ENCODE measurements around the gene TLCD5. TPM values are rescaled to one million over a fixed set of nuclear protein-coding genes. Genes with fewer than 3 reads are reported as not detected.

Gene TLCD5
- total RNA-seq, 2 experiments from 2014 or later: 0.77 to 0.86 TPM

DNA sequence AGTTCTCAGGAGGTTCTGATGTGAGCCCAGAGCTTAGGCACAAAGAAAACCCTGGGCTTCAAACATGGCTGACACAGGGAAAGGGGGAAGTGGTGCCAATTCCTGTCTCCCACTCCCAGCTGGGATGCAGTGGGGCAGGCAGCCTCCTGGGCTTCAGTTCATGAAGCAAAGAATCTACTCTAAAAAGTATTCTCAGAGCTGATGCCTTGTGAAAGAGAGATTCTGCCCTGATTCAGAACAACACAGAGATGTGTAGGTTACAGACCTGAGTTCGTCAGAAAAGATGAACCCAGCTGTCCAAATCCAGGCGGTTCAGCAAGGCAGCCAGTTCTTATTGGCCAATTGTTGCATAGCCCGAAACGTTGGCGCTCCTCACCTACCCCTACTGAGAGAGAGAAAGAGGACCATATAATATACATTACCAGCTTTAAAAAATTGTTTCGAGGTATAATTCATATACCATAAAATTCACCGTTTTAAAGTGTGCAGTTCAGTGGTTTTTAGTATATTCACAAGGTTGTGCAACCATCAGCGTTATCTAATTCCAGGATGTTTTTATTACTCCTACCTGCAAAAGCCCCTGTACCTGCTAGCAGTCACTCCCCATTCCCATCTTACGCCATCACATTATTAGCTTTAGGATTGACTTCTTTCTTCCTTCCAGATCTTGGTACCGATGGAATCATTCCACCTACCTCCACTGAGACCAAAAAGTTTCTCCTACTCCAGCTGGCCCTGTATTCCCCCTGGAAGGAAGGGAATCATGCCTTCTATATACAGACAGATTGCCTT, 7.2 kb upstream of the TLCD5 start:
- DNase-seq: no peak
- Mint-ChIP-seq H3K27ac (no peak overlapping the region), H3K4me3 (no peak overlapping the region), H3K4me1 (no peaks in the 10 kb centered on the region), H3K36me3 (no peaks in the 10 kb centered on the region), H3K9me3 (no peaks in the 10 kb centered on the region), H3K27me3 (peaks cover 38% of the 10 kb centered on the region)
- ATAC-seq (ENCODE audit: low read depth): no peak
- POLR2A ChIA-PET: no interaction called here

DNA sequence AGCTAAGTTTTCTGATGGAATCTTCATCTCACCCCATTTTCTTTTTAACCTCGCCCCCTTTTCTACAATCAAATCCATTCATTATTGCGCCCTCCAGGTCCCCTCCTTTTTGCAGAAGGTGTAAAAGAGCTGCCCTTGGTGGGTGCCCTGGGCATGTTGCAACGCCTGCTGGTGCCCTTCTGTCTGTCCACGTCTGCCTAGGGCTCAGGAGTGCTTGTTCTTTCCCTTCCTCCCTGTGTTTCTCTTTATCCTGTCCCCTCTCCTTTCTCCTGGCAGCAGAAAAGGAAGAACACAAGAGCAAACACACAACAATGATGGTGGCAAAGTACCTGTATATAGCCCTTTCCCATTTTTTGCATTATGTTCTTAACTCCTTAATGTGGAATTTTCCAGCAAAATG, 6.2 kb upstream of the TLCD5 start:
- Mint-ChIP-seq H3K9me3 (no peaks in the 10 kb centered on the region), H3K36me3 (no peaks in the 10 kb centered on the region), H3K4me3 (no peak overlapping the region), H3K27me3 (peaks cover 46% of the 10 kb centered on the region), H3K4me1 (no peaks in the 10 kb centered on the region), H3K27ac (no peak overlapping the region)
- ATAC-seq (ENCODE audit: low read depth) (no peak), DNase-seq (no peak)
- POLR2A ChIA-PET: no interaction called here

DNA sequence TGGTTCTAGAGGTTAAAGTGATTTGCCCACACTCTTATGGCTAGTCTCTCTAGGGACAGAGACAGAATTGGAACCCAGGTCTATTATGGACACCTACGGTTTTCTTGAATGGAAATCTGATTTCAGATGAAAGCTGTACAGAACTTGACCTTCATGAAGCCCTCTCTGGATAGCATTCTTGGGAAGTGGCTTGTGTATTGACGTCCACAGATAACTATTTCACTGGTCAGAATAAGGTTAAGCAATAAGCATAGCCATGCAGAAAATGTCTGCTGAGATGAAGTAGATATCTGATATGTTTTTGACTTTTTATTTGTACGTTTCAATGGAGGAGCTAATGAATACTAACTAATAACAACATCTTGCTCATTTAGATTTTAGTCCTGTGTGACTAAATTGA, 1.1 kb downstream of the TLCD5 start:
- Mint-ChIP-seq H3K4me1 (peaks cover 15% of the 10 kb centered on the region), H3K27me3 (peaks cover 54% of the 10 kb centered on the region), H3K9me3 (peaks cover 2% of the 10 kb centered on the region), H3K4me3 (peak overlapping the region; percentile 20), H3K36me3 (no peaks in the 10 kb centered on the region), H3K27ac (no peak overlapping the region)
- no peak for DNase-seq
- POLR2A ChIA-PET: interaction anchor here (1.0 kb wide), 1 partner anchor 10 kb away, joined by 3 read pairs; the partner anchor contains the start of gene ARHGEF12
- no peak for ATAC-seq (ENCODE audit: low read depth)

DNA sequence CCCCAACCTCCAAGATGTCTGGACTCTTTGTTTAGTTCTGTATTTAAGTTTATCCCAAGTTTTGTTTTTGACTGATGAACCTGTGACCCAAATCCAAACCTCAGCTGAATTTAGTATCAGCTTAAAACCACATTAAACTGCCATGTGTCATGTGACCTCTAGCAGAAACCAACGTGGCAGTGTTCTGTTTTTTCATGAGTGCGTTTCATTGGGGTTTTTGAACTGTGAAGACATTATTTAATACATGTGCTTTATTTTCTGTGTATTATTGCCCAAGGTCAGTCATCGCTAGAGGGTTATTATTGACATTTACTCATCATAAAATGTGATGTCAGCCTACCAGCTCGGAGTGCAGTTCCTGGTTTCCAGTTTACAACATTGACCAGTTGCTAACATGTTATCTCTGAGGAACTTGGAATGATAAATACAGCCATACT, 1.8 kb downstream of the TLCD5 start:
- H3K27me3 Mint-ChIP-seq: peaks cover 54% of the 10 kb centered on the region
- POLR2A ChIA-PET: interaction anchor here (1.0 kb wide), 1 partner anchor 9 kb away, joined by 3 read pairs; the partner anchor contains the start of gene ARHGEF12
- ATAC-seq (ENCODE audit: low read depth): no peak

DNA sequence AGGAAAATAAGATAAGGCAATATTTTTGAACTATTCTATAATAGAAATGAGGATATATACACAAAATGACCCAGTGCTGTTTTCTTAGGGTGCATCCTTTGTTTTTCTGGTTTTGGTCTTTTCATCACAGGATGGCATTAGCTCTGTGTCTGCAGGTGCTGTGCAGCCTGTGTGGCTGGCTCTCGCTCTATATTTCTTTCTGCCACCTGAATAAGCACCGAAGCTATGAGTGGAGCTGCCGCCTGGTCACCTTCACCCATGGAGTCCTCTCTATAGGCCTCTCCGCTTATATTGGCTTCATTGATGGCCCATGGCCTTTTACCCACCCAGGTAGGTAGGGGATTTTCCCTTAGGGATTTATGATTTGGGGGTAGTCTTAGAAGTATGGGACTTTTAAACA, 2.2 kb downstream of the TLCD5 start:
- Mint-ChIP-seq H3K4me1 (peaks cover 15% of the 10 kb centered on the region), H3K36me3 (no peaks in the 10 kb centered on the region), H3K27ac (no peak overlapping the region), H3K9me3 (peaks cover 2% of the 10 kb centered on the region), H3K4me3 (no peak overlapping the region), H3K27me3 (peaks cover 55% of the 10 kb centered on the region)
- no peak for ATAC-seq (ENCODE audit: low read depth)
- POLR2A ChIA-PET: interaction anchor here (1.0 kb wide), 1 partner anchor 9 kb away, joined by 3 read pairs; the partner anchor contains the start of gene ARHGEF12
- DNase-seq: no peak

More for the DNA sequence above, 1.8 kb downstream of the TLCD5 start:
- no peaks in the 10 kb centered on the region for H3K36me3 Mint-ChIP-seq
- peaks cover 15% of the 10 kb centered on the region for H3K4me1 Mint-ChIP-seq
- H3K9me3 Mint-ChIP-seq: peaks cover 2% of the 10 kb centered on the region
- no peak overlapping the region for H3K4me3 Mint-ChIP-seq
- H3K27ac Mint-ChIP-seq: no peak overlapping the region
- no peak for DNase-seq

DNA sequence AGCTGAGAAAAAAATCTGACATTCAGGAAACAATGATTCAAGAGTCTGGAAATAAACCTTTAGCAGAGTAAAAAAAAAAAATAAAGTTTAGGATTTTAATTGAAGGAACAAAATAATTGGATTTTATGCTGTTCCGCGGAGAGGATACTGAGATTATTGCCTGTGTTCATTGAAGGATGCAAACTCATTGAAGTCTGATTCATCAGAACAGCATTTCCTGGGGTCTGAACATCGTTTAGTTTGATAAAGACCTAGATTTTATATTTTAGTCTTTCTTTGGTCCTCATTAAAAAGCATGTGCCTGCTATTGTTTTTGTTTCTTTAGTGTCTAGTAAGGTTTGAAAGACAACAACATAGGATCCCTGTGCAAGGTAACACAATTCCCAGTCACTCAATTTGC, 4.5 kb downstream of the TLCD5 start:
- Mint-ChIP-seq H3K36me3 (no peaks in the 10 kb centered on the region), H3K27ac (no peak overlapping the region), H3K4me1 (peaks cover 17% of the 10 kb centered on the region), H3K9me3 (peaks cover 2% of the 10 kb centered on the region), H3K4me3 (no peak overlapping the region), H3K27me3 (peaks cover 48% of the 10 kb centered on the region)
- POLR2A ChIA-PET: no interaction called here
- ATAC-seq (ENCODE audit: low read depth) (no peak), DNase-seq (no peak)

DNA sequence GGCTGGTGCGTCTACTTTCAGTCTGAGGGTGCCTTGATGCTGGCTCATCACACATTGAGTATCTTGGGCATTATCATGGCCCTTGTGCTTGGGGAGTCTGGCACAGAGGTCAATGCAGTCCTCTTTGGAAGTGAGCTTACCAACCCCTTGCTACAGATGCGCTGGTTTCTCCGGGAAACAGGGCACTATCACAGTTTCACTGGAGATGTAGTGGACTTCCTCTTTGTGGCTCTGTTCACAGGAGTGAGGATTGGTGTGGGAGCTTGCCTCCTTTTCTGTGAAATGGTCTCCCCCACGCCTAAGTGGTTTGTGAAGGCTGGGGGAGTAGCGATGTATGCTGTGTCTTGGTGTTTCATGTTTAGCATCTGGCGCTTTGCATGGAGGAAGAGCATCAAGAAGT, 4.9 kb downstream of the TLCD5 start:
- DNase-seq (no peak), ATAC-seq (ENCODE audit: low read depth) (no peak)
- no peak overlapping the region for H3K27ac Mint-ChIP-seq
- POLR2A ChIA-PET: no interaction called here
- H3K4me3 Mint-ChIP-seq: no peak overlapping the region
- H3K27me3 Mint-ChIP-seq: peaks cover 43% of the 10 kb centered on the region
- peaks cover 17% of the 10 kb centered on the region for H3K4me1 Mint-ChIP-seq
- H3K36me3 Mint-ChIP-seq: no peaks in the 10 kb centered on the region
- H3K9me3 Mint-ChIP-seq: peaks cover 2% of the 10 kb centered on the region

DNA sequence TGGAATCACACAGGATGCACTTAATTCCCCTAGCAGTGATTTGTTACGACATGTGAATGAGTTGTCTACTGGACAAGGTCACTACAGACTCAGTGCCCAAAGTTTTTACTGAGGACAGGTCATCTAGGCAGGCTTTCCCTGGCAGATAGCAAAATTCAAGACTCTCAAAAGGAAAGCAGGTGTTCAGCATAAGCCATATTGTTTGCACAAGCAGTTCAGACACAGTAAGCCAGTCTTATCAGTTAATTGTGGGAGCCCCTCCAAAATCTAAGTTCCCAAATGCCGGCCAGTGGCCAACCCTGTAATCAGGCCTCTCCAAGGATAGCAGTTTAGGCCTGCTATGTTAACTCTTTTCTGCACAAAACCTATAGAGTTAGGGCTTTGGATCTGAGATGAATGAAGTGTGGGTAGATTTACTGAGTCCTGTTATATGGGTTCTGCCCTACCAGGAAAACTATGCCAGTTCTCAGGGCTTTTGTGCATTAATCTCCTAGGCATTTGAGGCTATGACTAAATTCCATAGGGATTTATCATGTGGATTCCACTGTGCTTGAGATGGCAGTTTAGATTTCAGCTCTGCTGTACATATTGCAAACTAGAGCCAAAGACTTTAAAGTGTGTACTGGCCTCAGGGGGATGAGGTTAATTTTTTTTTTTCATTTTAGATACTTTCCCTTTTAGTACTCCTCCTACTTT, 6.3 kb downstream of the TLCD5 start:
- no peak overlapping the region for H3K27ac Mint-ChIP-seq
- H3K4me1 Mint-ChIP-seq: peaks cover 13% of the 10 kb centered on the region
- no peak overlapping the region for H3K4me3 Mint-ChIP-seq
- DNase-seq: no peak
- H3K9me3 Mint-ChIP-seq: peaks cover 2% of the 10 kb centered on the region
- H3K36me3 Mint-ChIP-seq: no peaks in the 10 kb centered on the region
- POLR2A ChIA-PET: no interaction called here
- ATAC-seq (ENCODE audit: low read depth): no peak
- H3K27me3 Mint-ChIP-seq: peaks cover 33% of the 10 kb centered on the region

DNA sequence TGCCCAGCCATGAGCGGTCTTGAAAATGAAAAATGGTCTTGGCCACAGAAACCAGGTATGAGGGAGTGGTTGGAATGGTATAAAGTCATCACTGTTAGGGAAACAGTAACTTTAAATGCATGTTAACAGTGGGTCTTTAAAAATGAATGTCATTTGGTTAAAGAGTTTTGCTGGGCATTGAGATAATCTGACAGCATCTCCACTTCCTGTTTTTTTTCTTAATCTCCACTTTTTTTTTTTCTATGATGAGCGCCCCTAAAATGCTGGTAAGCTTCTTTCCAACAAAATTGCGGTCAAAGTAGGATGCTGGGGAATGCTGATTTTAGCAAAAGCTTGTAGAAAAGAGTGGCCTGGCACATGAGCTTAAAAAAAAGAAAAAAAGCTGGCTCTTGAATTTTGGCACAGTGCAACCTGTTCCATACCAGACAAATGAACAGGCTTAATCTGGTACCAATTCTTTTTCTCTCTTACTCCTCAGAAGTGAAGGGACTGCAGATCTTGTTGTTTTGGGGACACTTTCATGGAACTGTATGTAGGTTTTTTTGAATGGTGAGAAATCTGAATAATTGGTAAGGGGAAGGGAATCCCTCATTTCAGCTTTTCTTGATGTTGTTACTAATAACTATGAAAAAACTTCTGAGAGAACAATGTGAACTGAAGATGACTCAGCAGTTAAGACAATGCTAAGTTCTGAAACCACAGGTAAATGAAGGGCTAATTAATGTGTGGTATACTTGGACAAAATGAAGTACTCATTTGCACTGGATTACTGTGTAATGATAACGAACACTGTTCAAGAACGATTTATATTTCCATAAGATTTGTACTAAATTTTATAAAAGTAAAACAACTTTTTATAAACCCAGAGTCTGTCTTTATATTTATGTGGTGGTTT, 8.0 kb downstream of the TLCD5 start:
- Mint-ChIP-seq H3K36me3 (peaks cover 2% of the 10 kb centered on the region), H3K9me3 (peaks cover 2% of the 10 kb centered on the region), H3K4me1 (peaks cover 17% of the 10 kb centered on the region), H3K27me3 (peaks cover 33% of the 10 kb centered on the region), H3K27ac (no peak overlapping the region), H3K4me3 (no peak overlapping the region)
- POLR2A ChIA-PET: no interaction called here
- DNase-seq (no peak), ATAC-seq (ENCODE audit: low read depth) (no peak)

DNA sequence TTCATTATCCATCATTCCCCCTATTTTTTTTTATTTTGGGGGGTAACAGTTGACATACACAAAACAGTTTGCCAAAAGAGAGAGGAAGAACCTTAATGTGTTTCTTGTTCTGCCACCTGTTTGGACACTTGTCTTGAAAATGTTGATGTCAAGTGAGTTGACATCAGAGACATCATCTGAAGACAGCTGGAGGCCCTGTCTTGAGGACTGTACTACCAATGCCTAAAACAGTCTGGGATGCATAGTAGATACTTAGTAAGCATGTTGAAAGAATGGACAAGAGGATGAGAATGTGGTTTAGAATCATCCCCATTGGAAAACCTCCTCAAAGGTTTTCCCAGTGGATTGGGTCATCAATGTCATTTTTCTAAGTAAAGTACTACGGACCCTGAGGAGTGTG, 8.7 kb downstream of the TLCD5 start:
- no peak for ATAC-seq (ENCODE audit: low read depth)
- peaks cover 38% of the 10 kb centered on the region for H3K27me3 Mint-ChIP-seq
- peaks cover 2% of the 10 kb centered on the region for H3K36me3 Mint-ChIP-seq
- no peaks in the 10 kb centered on the region for H3K9me3 Mint-ChIP-seq
- DNase-seq: no peak
- no peak overlapping the region for H3K27ac Mint-ChIP-seq
- POLR2A ChIA-PET: interaction anchor here (0.6 kb wide), 1 partner anchor 1129 kb away, joined by 3 read pairs; no protein-coding TSS in a partner anchor
- H3K4me1 Mint-ChIP-seq: peaks cover 19% of the 10 kb centered on the region
- H3K4me3 Mint-ChIP-seq: no peak overlapping the region

DNA sequence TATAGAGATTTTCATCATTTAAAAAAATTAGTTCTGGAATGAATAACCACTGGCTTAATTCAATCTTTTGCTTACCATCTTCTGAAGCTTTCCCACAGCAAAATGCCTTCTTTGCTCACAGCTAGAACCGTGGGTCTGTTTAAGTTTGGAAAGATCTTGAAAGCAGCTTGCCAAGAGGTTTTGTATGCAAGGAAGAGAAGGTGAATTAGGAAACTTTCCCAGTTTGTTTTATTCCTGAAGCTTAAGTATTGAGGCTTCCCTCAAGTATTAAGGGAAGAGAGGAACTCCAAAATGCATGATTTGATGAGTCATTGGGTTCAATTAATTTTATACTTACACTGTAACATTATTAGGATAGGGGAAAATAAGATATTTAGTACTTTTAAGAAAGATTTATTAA, 9.2 kb downstream of the TLCD5 start:
- Mint-ChIP-seq H3K4me1 (peaks cover 21% of the 10 kb centered on the region), H3K27me3 (peaks cover 42% of the 10 kb centered on the region), H3K9me3 (no peaks in the 10 kb centered on the region), H3K36me3 (peaks cover 2% of the 10 kb centered on the region), H3K4me3 (no peak overlapping the region), H3K27ac (no peak overlapping the region)
- DNase-seq (no peak), ATAC-seq (ENCODE audit: low read depth) (no peak)
- POLR2A ChIA-PET: interaction anchor here (0.6 kb wide), 1 partner anchor 1128 kb away, joined by 3 read pairs; no protein-coding TSS in a partner anchor

DNA sequence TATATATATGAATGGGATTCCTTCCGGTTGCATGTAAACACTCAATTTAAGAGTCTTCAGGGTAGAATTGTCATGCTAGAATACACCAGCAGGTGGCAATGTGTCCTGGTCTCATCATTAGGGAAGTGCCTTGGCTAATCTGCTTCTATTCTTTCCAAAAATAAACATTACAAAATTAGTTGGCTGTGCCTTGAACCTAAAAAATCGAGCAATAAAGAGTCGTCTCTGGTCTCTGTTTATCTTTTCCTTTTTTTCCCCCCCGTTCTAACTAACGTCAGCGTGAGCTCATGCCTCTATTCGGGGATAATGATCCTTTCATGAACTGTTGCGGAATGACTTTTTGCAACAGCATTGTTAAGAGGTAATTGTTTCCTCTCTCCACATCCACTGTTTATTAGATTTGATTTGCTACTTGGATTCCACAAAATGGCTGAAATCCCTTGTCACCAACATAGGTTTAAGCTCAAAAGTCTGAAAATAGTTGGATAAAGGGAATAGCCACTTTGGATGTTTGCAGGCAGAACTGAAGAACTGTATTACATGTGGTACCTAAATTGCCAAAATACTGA, 9.9 kb downstream of the TLCD5 start:
- Mint-ChIP-seq H3K27me3 (peaks cover 49% of the 10 kb centered on the region), H3K9me3 (no peaks in the 10 kb centered on the region), H3K27ac (no peak overlapping the region), H3K36me3 (peaks cover 2% of the 10 kb centered on the region), H3K4me1 (peaks cover 27% of the 10 kb centered on the region), H3K4me3 (peak overlapping the region; percentile 25)
- ATAC-seq (ENCODE audit: low read depth) (no peak), DNase-seq (no peak)
- POLR2A ChIA-PET: interaction anchor here (1.1 kb wide), 1 partner anchor 157 kb away, joined by 3 read pairs; no protein-coding TSS in a partner anchor

DNA sequence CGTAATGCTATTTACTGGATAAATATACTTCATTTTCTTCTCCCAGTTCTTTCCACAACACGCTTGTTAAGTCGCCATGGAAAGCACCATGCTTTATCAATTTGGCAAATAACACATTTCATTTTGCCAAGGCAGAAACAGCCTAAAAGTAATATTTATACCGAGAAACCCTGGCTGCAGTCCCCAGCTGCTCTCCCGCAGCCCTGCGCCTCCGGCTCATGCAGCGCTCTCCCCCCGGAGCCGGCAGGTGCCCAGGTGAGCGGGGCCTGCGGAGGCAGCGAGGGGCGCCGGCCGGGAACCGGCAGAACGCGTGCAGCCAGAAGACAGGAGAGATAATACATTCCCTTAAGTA, 10.4 kb downstream of the TLCD5 start:
- POLR2A ChIA-PET: interaction anchor here (1.1 to 1.3 kb wide), 2 partner anchors 9 to 157 kb away, joined by 3 read pairs; no protein-coding TSS in a partner anchor

More for the DNA sequence above, 10.4 kb downstream of the TLCD5 start:
- Mint-ChIP-seq H3K27ac (no peak overlapping the region), H3K9me3 (no peaks in the 10 kb centered on the region), H3K4me3 (peak overlapping the region; percentile 67), H3K27me3 (peaks cover 54% of the 10 kb centered on the region), H3K4me1 (peaks cover 28% of the 10 kb centered on the region), H3K36me3 (peaks cover 2% of the 10 kb centered on the region)
- DNase-seq (no peak), ATAC-seq (ENCODE audit: low read depth) (peak; percentile 26)
